D721Med (cell line): ENCODE data around the gene RHBDL3.

Source experiments
- DNase-seq: peaks from one replicate; pipeline ENCODE4 v3.0.0; 2011; ENCODE audit warnings: low spot score; ENCODE audit not compliant: insufficient read length
- FAIRE-seq: peaks from 2 replicates; lab custom pipeline; 2011; peaks lifted over from hg19 to GRCh38; lab: Jason Lieb, UNC
- TF ChIP-seq, protein P1 (sequence below): IDR thresholded peaks from 2 replicates; pipeline ENCODE4 v1.5.1; 2012; ENCODE audit warnings: mild to moderate bottlenecking, control low read depth; ENCODE audit not compliant: insufficient read depth; ENCODE audit errors: missing control alignments

Gene RHBDL3

DNA sequence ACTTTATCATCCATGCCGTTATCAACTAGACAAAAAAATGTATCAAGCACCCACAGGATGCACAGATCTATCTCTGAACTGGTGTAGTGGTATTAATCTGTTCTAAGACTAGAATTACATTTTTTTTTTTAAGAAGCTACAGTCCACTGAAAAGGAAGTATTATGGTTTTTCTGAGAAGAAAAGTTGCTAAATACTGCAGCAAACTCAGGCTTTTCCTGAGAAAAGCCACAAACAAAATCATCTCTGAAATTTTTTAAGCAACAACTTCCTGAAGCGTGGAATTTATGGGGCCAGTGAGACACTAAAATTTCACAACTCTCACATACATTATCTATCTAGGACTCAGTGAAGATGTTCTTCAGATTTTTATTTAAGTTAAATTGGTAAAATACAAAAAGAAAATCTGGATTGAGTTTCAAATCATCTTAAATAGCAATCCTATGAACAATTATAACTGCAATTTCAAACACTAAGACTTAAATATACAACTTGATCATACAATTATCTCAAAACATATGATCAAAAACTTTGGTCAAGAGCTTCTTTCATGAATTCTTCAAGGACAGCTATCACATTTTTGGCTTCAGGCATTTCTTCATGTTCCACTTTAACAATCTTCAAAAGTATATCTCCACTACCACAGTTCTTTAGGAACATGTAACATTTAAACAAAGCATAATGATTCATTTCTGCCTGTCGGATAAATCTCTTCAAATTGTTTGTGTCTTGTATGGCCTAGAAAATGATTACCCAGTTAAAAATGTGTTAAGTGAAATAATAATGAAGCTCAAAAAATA, 65.8 kb downstream of the RHBDL3 start:
- DNase-seq, result no peak
- no peak for FAIRE-seq
- TF ChIP-seq, protein P1, sequence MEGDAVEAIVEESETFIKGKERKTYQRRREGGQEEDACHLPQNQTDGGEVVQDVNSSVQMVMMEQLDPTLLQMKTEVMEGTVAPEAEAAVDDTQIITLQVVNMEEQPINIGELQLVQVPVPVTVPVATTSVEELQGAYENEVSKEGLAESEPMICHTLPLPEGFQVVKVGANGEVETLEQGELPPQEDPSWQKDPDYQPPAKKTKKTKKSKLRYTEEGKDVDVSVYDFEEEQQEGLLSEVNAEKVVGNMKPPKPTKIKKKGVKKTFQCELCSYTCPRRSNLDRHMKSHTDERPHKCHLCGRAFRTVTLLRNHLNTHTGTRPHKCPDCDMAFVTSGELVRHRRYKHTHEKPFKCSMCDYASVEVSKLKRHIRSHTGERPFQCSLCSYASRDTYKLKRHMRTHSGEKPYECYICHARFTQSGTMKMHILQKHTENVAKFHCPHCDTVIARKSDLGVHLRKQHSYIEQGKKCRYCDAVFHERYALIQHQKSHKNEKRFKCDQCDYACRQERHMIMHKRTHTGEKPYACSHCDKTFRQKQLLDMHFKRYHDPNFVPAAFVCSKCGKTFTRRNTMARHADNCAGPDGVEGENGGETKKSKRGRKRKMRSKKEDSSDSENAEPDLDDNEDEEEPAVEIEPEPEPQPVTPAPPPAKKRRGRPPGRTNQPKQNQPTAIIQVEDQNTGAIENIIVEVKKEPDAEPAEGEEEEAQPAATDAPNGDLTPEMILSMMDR, result no peak

DNA sequence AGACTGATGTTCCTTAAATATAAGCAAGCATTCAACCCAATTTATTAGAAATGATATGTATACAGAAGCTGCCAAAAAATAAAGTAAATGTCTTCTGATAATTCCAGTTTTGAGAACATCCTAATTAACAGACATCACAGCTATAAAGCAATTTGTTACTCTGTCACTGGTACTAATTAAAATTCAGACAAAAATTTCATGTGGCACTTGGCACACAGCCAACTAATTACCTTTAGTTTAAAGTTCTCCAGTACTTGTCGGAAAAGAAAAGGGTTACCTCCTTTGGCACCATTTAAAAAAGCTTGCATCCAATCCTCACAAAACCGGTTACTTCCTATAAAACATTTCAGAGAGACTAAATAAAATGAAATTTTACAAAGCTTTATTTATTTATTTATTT, 67.6 kb downstream of the RHBDL3 start:
- TF ChIP-seq, protein P1, result no peak
- no peak for FAIRE-seq
- DNase-seq, result no peak

DNA sequence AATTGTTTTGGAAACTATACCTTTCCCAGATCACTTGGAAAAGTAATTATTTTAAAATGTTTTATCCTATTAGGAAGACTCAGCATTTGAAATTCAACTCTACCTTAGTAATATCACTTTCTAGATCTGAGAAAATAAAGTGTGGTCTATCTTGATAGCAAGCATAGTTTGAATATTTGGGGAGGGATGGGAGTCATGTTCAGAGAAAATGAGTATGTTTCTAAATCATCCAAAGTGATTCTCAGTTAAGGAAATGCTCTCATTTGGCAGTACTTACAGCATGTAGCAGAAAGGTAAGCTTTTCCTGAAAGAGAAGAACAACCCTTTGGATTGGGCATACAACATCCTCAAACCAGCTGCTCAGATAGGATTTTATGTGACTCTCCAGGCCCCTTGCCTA, 69.4 kb downstream of the RHBDL3 start:
- FAIRE-seq (no peak), DNase-seq (no peak)
- TF ChIP-seq, protein P1, result no peak

DNA sequence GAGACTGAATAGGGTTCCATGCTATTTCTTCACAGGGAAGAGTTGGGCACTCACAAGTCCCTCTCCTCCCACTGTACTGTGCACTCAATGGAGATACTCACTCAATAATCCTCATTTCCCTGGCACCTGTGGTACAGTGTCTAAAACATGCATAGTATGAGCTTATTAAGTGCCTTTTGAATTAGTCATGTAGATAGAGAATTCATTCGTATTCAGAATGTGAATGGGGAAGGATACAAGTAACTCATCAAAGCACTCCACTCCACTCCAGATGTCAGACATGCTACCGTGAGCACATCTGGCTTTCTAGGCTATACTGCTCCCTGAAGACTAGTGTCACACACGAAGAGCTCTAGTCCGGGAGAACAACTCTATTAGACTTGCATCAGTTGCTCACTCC, 70.1 kb downstream of the RHBDL3 start:
- DNase-seq (no peak), FAIRE-seq (no peak)
- TF ChIP-seq, protein P1, result no peak

DNA sequence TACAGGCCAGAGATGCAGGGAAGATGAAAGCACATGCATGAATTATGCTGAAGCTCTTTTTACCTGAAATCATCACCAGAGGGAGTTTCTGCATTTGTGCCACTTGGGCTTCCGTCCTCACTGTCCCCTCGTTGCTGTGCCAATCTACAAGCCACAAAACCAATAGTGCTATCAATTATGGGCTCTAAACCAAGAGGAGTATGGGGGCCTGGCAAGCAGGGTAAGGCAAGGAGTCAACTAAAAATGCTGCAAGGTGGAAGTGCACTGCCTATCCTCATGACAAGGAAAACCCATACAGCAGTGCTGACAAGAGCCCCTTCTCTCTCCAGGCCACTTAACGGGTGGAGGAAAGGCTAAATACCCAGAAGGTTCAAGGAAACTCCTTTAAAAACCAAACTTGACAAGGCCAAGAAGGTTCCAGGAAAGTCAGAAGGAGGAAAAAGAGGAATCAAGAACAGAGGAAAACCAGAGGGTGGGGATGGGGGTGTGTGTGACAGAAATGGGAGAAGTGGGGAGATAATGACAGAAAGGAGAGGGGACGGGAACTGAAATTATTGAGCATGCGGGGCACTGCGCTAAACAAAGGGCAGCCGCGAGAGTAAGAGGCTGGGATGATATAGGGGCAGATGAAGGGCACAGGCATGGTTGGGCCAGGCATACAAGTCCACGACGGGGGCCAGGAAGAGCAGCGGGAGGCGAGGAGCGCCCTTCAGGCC, 75.7 kb downstream of the RHBDL3 start:
- TF ChIP-seq, protein P1, result peak; percentile 20
- FAIRE-seq, result no peak
- DNase-seq, result no peak

DNA sequence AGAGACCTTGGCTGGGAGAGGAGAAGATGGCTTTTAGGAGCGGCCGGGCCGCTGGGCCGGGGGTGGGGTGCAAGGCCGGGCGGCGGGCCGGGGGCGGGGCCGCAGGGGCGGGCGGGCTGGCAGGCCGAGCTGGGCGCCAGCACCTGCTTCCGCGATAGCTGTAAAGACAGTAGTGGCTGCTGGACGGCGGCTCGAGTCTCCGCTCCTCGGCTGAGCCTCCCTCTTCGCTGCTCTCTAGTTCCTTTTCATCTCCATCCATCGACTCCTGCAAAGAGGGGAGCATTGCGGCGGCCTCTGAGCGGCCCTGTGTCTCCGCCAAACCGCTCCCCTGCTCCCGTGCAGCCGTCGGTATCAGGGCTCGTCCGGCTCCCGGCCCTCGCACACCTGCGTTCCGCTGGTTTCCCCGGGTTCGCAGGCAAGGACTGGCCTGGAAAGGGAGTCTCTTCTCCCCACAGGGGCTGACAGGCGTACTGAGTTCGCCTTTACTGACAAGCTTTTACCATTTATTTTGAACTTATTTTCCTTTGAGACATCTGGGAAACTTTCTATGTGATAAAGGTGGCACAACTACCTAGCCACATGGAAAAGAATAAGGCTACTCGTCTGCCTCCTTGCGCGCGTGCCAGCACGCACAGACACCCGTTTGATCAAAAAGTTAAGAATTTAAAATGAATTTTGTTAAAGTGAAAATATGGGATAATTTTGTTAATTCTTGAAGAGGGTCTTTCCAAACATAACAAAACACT, 76.4 kb downstream of the RHBDL3 start, which contains the start of gene C17orf75:
Gene C17orf75, minus strand, starts transcription at position 317 of the 746 bp plus-strand sequence. Its CDS starts 34 bp downstream, at position 283.
- FAIRE-seq, result no peak
- TF ChIP-seq, protein P1, result no peak
- no peak for DNase-seq
